ENCODE results near the gene GAS7.
A peak's percentile ranks its signal among the peaks of the same experiment; 100 is the strongest.
"Not testable (repeated sequence)": the region's sequence is repeated elsewhere in the genome, so short reads cannot be mapped to it uniquely, and the experiment has no call there.

GAS7 gene

GRCh38 chr17:10021272-10021984, 177.0 kb downstream of the GAS7 start:
- no peak for DNase-seq (ENCODE audit: low spot score)

GRCh38 chr17:10019941-10020451, 178.4 kb downstream of the GAS7 start:
- no peak for DNase-seq (ENCODE audit: low spot score)

- DNase-seq (ENCODE audit: low spot score) = peak; percentile 62
Observed at GRCh38 chr17:10018461-10018891, 179.9 kb downstream of the GAS7 start.

GRCh38 chr17:10016958-10017570, 181.3 kb downstream of the GAS7 start:
- DNase-seq (ENCODE audit: low spot score) = not testable (repeated sequence)

GRCh38 chr17:10013365-10014112, 184.9 kb downstream of the GAS7 start:
- no peak for DNase-seq (ENCODE audit: low spot score)

- no peak for DNase-seq (ENCODE audit: low spot score)
Observed at GRCh38 chr17:10010752-10011151, 187.7 kb downstream of the GAS7 start.

GRCh38 chr17:10003705-10004104, 194.7 kb downstream of the GAS7 start:
- DNase-seq (ENCODE audit: low spot score) = no peak

- not testable (repeated sequence) for DNase-seq (ENCODE audit: low spot score)
Observed at GRCh38 chr17:10002567-10003360, 195.6 kb downstream of the GAS7 start.

GRCh38 chr17:10001306-10001873, 197.0 kb downstream of the GAS7 start:
- no peak for DNase-seq (ENCODE audit: low spot score)

GRCh38 chr17:9999919-10000695, 198.3 kb downstream of the GAS7 start:
- DNase-seq (ENCODE audit: low spot score) = no peak

GRCh38 chr17:9998060-9998459, 200.3 kb downstream of the GAS7 start:
- DNase-seq (ENCODE audit: low spot score) = no peak

- DNase-seq (ENCODE audit: low spot score) = no peak
Observed at GRCh38 chr17:9994761-9995160, 203.6 kb downstream of the GAS7 start.

GRCh38 chr17:9991796-9992195, 206.6 kb downstream of the GAS7 start:
- DNase-seq (ENCODE audit: low spot score) = no peak

GRCh38 chr17:9991351-9991750, 207.1 kb downstream of the GAS7 start:
- DNase-seq (ENCODE audit: low spot score) = no peak

GRCh38 chr17:9987779-9988585, 210.4 kb downstream of the GAS7 start:
- DNase-seq (ENCODE audit: low spot score) = peak; percentile 35

GRCh38 chr17:9986754-9987382, 211.5 kb downstream of the GAS7 start:
- peak; percentile 64 for DNase-seq (ENCODE audit: low spot score)

GRCh38 chr17:9985646-9986045, 212.8 kb downstream of the GAS7 start:
- DNase-seq (ENCODE audit: low spot score) = no peak

- DNase-seq (ENCODE audit: low spot score) = no peak
Observed at GRCh38 chr17:9984768-9985167, 213.6 kb downstream of the GAS7 start.

GRCh38 chr17:9982159-9982558, 216.2 kb downstream of the GAS7 start:
- no peak for DNase-seq (ENCODE audit: low spot score)

Data from Ammon's horn (tissue), 1 donor.